Naive thymus-derived CD4-positive, alpha-beta T cell (primary cell): Measurements from ENCODE around the gene IER5. TPM values are rescaled to one million over a fixed set of nuclear protein-coding genes. Genes with fewer than 3 reads are reported as not detected.
A peak's percentile ranks its signal among the peaks of the same experiment; 100 is the strongest.

Experiments
- ATAC-seq: fragments of 150-1000 bp; cut with Tn5 transposase; 2 replicates; pipeline ENCODE4 v1.10.0; 2021; ENCODE audit warnings: mild to moderate bottlenecking, moderate library complexity
- CTCF ChIA-PET: fragments of 350-600 bp; sonication (Branson Sonifier 250); formaldehyde crosslinking; loops from one replicate; lab custom pipeline; 2021; ENCODE audit warnings: antibody characterized with exemption; lab: Charles Lee
- POLR2A ChIA-PET: fragments of 350-600 bp; sonication (Branson Sonifier 250); formaldehyde crosslinking; loops from one replicate; lab custom pipeline; 2021; ENCODE audit warnings: antibody characterized with exemption, inconsistent platforms; lab: Charles Lee
- DNase-seq, 9 donors: peaks; one replicate each; pipeline versions ENCODE4 v3.0.0 to v3.0.0-alpha.2; 2020 to 2022; ENCODE audit warnings: mixed read lengths in 1 of 9
- H3K27ac ChIP-seq: one replicate; pipeline ENCODE4 v1.7.0; 2013; ENCODE audit warnings: mild to moderate bottlenecking, low read depth, low read length, moderate library complexity
- H3K27me3 ChIP-seq, 2 donors: one replicate each; pipeline ENCODE4 v1.7.0; 2013; ENCODE audit warnings: low read length in 2 of 2, mild to moderate bottlenecking in 2 of 2, moderate library complexity in 2 of 2; ENCODE audit not compliant: control insufficient read depth in 2 of 2, insufficient read depth in 2 of 2
- H3K36me3 ChIP-seq, 3 experiments: 1 replicate in 2 of 3; 2 replicates in 1 of 3; pipeline ENCODE4 v1.7.0; 2013; ENCODE audit warnings: low read length in 3 of 3, mild to moderate bottlenecking in 3 of 3, moderate library complexity in 1 of 3; ENCODE audit not compliant: insufficient read depth in 3 of 3, control insufficient read depth in 2 of 3
- H3K4me1 ChIP-seq, 2 donors: one replicate each; pipeline ENCODE4 v1.7.0; 2013; ENCODE audit warnings: low read length in 2 of 2, mild to moderate bottlenecking in 2 of 2, moderate library complexity in 1 of 2; ENCODE audit not compliant: control insufficient read depth in 2 of 2, insufficient read depth in 2 of 2
- H3K4me3 ChIP-seq: 2 replicates; pipeline ENCODE4 v1.7.0; 2013; ENCODE audit warnings: mild to moderate bottlenecking, low read length
- H3K9me3 ChIP-seq, 3 experiments: 1 replicate in 2 of 3; 2 replicates in 1 of 3; pipeline ENCODE4 v1.7.0; 2013; ENCODE audit warnings: low read length in 3 of 3; ENCODE audit not compliant: control insufficient read depth in 2 of 3
- H3K27ac Mint-ChIP-seq, 9 donors: one replicate each; pipeline ENCODE4 v1.8.0; 2020 to 2022; ENCODE audit warnings: mixed read lengths in 9 of 9, mild to moderate bottlenecking in 8 of 9, moderate library complexity in 5 of 9, inconsistent platforms in 2 of 9
- H3K27me3 Mint-ChIP-seq, 5 donors: one replicate each; pipeline ENCODE4 v1.8.0; 2021 to 2022; ENCODE audit warnings: mixed read lengths in 5 of 5, mild to moderate bottlenecking in 1 of 5
- H3K36me3 Mint-ChIP-seq, 5 donors: one replicate each; pipeline ENCODE4 v1.8.0; 2020 to 2022; ENCODE audit warnings: mixed read lengths in 5 of 5, mild to moderate bottlenecking in 3 of 5, inconsistent platforms in 1 of 5
- H3K4me1 Mint-ChIP-seq, 7 donors: one replicate each; pipeline ENCODE4 v1.8.0; 2020 to 2022; ENCODE audit warnings: mixed read lengths in 7 of 7, mild to moderate bottlenecking in 3 of 7, inconsistent platforms in 1 of 7
- H3K4me3 Mint-ChIP-seq, 10 donors: one replicate each; pipeline ENCODE4 v1.8.0; 2020 to 2022; ENCODE audit warnings: mild to moderate bottlenecking in 10 of 10, mixed read lengths in 10 of 10, moderate library complexity in 6 of 10, inconsistent platforms in 2 of 10
- H3K9me3 Mint-ChIP-seq, 11 donors: one replicate each; pipeline ENCODE4 v1.8.0; 2020 to 2022; ENCODE audit warnings: mixed read lengths in 11 of 11, mild to moderate bottlenecking in 4 of 11, inconsistent platforms in 1 of 11, moderate library complexity in 1 of 11
- intact Hi-C, 2 donors: fragments of 100-400 bp; cut with micrococcal nuclease; formaldehyde crosslinking; loops; one replicate each; pipeline ENCODE4 v1.15.1; 2023
- polyA plus RNA-seq, 2 donors: library from polyadenylated mRNA; unstranded; fragments of 300-500 nt; fragmentation: Illumina TruSeq; gene quantifications; one replicate each; pipeline ENCODE4 v1.2.3, GENCODE V29; 2021
- total RNA-seq, 6 experiments: library from RNA in 5 of 6; stranded (reverse) in 5 of 6; gene quantifications; 1 replicate in 5 of 6; 2 replicates in 1 of 6; pipeline ENCODE4 v1.2.3 and lab custom pipeline; 2021 to 2026

IER5 gene
- total and polyA plus RNA-seq, 7 experiments from 2014 or later = 2.1 to 86.9 (median 13.3) TPM

DNA sequence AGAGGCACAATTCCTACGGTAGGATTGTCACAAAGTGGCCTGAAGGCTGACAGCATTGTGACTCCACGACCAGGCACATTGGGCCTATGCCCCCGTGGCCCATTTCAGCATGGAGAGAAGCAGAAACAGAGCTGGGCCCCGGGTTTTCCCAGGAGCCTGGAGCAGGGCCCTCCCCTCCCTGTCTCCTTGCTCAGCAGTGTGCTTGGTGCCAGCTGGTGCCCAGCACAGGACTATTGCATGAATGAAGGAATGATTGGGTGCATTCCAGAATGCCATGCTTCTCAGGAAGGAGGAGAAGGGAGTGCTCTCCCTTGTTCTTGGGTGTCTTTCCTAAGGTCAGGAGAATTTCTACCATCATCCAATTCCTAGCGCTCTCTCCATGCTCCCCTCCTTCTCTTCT is 33.7 kb downstream of the IER5 start:
- no peak overlapping the region for H3K4me3 ChIP-seq
- no peaks in the 10 kb centered on the region for H3K4me1 ChIP-seq
- Mint-ChIP-seq H3K9me3 (no peaks in the 10 kb centered on the region), H3K27ac (no peak overlapping the region), H3K4me1 (peaks cover 0 to 16% (median 6%) of the 10 kb centered on the region in 7 donors), H3K36me3 (no peaks in the 10 kb centered on the region), H3K27me3 (peaks cover 0 to 7% (median 0%) of the 10 kb centered on the region in 5 donors), H3K4me3 (no peak overlapping the region)
- DNase-seq (no peak), ATAC-seq (no peak)
- H3K9me3 ChIP-seq = no peaks in the 10 kb centered on the region
- H3K27ac ChIP-seq = no peak overlapping the region
- H3K27me3 ChIP-seq = no peaks in the 10 kb centered on the region
- POLR2A ChIA-PET = interaction anchor here (0.5 kb wide), 1 partner anchor 44 kb away, joined by 3 read pairs; no protein-coding TSS in a partner anchor
- H3K36me3 ChIP-seq = no peaks in the 10 kb centered on the region
- CTCF ChIA-PET = no interaction called here
- intact Hi-C loops = no loop called here

DNA sequence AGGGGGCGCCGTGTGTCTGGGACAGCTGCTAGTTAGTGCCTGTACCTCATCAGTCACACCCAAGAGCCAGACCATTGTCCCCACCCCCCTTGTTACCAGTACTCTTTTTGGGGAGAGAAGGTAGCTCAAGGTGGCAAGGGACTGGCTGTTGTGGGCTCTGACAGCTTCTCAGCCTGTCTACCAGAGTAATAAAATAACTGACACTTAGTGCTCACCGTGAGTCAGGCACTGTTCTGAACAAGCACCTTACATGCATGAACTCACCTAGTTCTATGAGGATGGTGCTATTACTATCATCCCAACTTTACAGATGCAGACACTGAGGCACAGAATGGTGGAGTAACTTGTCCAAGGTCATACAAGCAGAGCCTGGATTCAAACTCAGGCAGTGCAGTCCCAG is 34.7 kb downstream of the IER5 start:
- intact Hi-C loops = no loop called here
- POLR2A ChIA-PET = no interaction called here

DNA sequence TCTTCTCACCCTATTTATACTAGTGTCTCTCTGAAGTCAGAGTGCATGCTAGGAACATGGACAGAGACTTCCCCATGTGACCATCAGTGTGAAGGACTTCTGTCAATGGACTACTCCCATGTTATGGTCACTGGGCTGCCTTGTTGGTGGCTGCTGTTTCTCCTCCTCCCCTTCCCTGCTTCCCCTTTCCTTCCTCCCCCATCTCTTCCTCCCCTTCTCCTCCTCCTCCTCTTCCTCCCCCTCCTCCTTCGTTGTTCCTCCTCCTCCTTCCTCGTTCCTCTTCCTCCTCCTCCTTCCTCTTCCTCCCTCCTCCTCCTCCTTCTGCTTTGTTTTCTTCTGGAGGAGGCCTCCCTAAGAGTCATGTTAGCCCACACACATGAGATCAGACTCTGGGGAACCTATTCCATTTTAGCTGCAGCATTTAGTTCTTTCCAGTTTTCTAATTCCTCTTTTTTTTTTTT is 35.8 kb downstream of the IER5 start:
- no peak overlapping the region for H3K4me3 Mint-ChIP-seq
- no peaks in the 10 kb centered on the region for H3K9me3 ChIP-seq
- ChIA-PET POLR2A (no interaction called here), CTCF (no interaction called here)
- H3K4me1 ChIP-seq = no peaks in the 10 kb centered on the region
- peak overlapping the region in 1 of 9 donors; percentile 12 for H3K27ac Mint-ChIP-seq
- no peak overlapping the region for H3K27ac ChIP-seq
- intact Hi-C loops = no loop called here
- ATAC-seq = peak; percentile 45
- peaks cover 0 to 1% (median 0%) of the 10 kb centered on the region in 11 donors for H3K9me3 Mint-ChIP-seq
- H3K4me3 ChIP-seq = no peak overlapping the region
- H3K4me1 Mint-ChIP-seq = peaks cover 6 to 32% (median 11%) of the 10 kb centered on the region in 7 donors
- H3K36me3 ChIP-seq = no peaks in the 10 kb centered on the region
- H3K27me3 Mint-ChIP-seq = peaks cover 0 to 6% (median 4%) of the 10 kb centered on the region in 5 donors
- H3K36me3 Mint-ChIP-seq = no peaks in the 10 kb centered on the region
- no peak for DNase-seq
- H3K27me3 ChIP-seq = no peaks in the 10 kb centered on the region

More for the DNA sequence above, 34.7 kb downstream of the IER5 start:
- H3K4me1 Mint-ChIP-seq = peaks cover 0 to 22% (median 6%) of the 10 kb centered on the region in 7 donors
- CTCF ChIA-PET = interaction anchor here (0.6 to 1.0 kb wide), 2 partner anchors 18 to 26 kb away, joined by 3 read pairs; no protein-coding TSS in a partner anchor
- no peak overlapping the region for H3K4me3 Mint-ChIP-seq
- Histone ChIP-seq H3K27me3 (no peaks in the 10 kb centered on the region), H3K9me3 (no peaks in the 10 kb centered on the region), H3K36me3 (no peaks in the 10 kb centered on the region), H3K4me1 (no peaks in the 10 kb centered on the region), H3K27ac (no peak overlapping the region), H3K4me3 (no peak overlapping the region)
- no peaks in the 10 kb centered on the region for H3K36me3 Mint-ChIP-seq
- H3K9me3 Mint-ChIP-seq = no peaks in the 10 kb centered on the region
- peak overlapping the region in 1 of 9 donors; percentile 48 for H3K27ac Mint-ChIP-seq
- no peak for ATAC-seq
- no peak for DNase-seq
- peaks cover 0 to 4% (median 0%) of the 10 kb centered on the region in 5 donors for H3K27me3 Mint-ChIP-seq

DNA sequence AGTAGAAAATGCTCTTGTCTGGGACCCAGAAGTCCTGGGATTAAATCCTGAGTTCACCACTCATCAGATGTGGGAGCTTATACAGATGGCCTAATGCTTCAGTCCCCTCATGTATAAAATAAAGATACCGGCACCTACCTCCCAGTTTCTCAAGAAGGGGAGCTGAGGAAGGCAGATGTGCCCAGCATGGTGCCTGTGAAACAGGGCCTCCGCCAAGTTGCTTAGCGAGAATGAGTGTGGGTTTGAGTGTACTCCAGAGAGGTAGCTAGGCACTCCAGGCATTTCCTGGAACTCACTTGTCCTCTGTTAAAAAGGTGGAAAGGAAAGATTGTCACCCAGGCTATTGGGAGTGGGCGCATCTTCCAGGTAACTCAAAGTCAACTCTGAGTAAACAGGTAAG is 37.8 kb downstream of the IER5 start:
- no peak overlapping the region for H3K4me3 ChIP-seq
- no peak overlapping the region for H3K27ac ChIP-seq
- peaks cover 0 to 1% (median 0%) of the 10 kb centered on the region in 11 donors for H3K9me3 Mint-ChIP-seq
- no peak overlapping the region for H3K4me3 Mint-ChIP-seq
- H3K27me3 Mint-ChIP-seq = peaks cover 0 to 6% (median 4%) of the 10 kb centered on the region in 5 donors
- H3K4me1 Mint-ChIP-seq = peaks cover 6 to 44% (median 11%) of the 10 kb centered on the region in 7 donors
- no peaks in the 10 kb centered on the region for H3K36me3 ChIP-seq
- no peak overlapping the region for H3K27ac Mint-ChIP-seq
- no peaks in the 10 kb centered on the region for H3K27me3 ChIP-seq
- no peaks in the 10 kb centered on the region for H3K36me3 Mint-ChIP-seq
- ChIA-PET CTCF (no interaction called here), POLR2A (no interaction called here)
- H3K9me3 ChIP-seq = no peaks in the 10 kb centered on the region
- ATAC-seq (no peak), DNase-seq (no peak)
- H3K4me1 ChIP-seq = no peaks in the 10 kb centered on the region
- intact Hi-C loops = no loop called here

DNA sequence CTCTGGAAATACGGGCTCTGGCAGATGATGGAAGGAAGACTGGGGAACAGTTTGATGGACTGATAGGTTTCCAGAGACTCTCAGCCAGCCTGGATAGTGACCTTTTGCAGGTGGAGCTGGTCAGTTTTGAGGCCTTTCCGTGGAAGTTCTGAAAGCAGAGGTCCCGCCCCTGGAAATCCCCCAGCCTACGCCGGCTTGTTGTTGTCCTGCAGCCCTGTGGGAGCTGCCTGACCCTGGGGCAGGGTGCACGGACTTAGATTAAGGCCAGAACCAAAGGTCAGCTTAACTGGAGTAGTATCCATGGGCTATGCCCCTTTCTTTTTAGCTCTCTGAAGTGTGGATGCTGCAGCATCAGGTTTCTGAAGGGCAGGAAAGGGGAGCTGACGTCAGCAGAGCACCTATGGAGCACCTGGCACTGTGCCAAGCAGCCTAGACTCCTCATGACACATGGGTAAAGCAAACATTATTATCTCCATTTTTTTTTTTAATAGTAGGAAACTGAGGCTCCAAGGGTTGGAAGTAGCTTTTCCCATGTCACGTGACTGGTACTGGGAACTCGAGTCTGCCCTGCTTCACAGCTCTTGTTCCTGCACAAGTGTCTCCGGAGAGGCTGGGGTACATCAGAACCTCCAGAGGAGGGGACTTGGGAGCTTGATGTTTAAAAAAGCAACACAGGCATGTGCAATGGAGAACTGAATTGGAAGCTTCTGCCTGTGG is 38.5 kb downstream of the IER5 start:
- ChIA-PET POLR2A (interaction anchor here (0.9 to 1.2 kb wide), 2 partner anchors 12 to 23 kb away, joined by 3 to 4 read pairs; no protein-coding TSS in a partner anchor), CTCF (interaction anchor here (0.7 to 0.8 kb wide), 2 partner anchors 36 to 170 kb away, joined by 3 to 8 read pairs; no protein-coding TSS in a partner anchor)

DNA sequence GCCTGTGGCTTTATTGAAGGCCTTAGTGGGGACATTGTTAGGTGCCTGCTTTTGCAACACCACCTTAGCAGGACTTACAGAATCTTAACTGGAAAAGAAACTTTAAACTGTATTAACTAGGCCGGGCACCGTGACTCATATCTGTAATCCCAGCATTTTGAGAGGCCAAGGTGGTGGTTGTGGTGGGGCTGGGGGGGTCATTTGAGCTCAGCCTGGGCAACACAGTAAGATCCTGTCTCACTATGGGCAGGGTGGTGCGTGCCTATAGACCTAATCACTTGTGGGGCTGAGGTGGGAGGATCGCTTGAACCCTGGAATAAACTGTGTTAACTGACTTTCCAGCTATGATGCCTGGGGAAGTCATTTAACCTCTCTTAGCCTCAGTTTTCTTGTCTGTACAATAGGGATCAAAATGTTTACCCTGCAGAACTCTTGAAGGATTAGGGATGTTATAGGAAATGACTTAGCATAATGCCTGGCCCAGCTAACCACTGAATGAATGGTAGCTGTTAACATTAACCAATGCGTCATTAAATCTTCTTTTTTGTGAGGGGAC is 39.5 kb downstream of the IER5 start:
- intact Hi-C loops = no loop called here
- Mint-ChIP-seq H3K27me3 (peaks cover 0 to 6% (median 4%) of the 10 kb centered on the region in 5 donors), H3K9me3 (peaks cover 0 to 1% (median 0%) of the 10 kb centered on the region in 11 donors), H3K4me3 (no peak overlapping the region), H3K27ac (no peak overlapping the region), H3K4me1 (peaks cover 6 to 51% (median 11%) of the 10 kb centered on the region in 7 donors), H3K36me3 (no peaks in the 10 kb centered on the region)
- no peak for ATAC-seq
- ChIA-PET POLR2A (interaction anchor here (0.7 to 1.2 kb wide), 2 partner anchors 13 to 21 kb away, joined by 3 read pairs; no protein-coding TSS in a partner anchor), CTCF (interaction anchor here (0.8 kb wide), 1 partner anchor 37 kb away, joined by 3 read pairs; no protein-coding TSS in a partner anchor)
- Histone ChIP-seq H3K27ac (no peak overlapping the region), H3K27me3 (no peaks in the 10 kb centered on the region), H3K4me1 (no peaks in the 10 kb centered on the region), H3K9me3 (no peaks in the 10 kb centered on the region), H3K36me3 (no peaks in the 10 kb centered on the region), H3K4me3 (no peak overlapping the region)
- no peak for DNase-seq

More for the DNA sequence above, 38.5 kb downstream of the IER5 start:
- Histone ChIP-seq H3K36me3 (no peaks in the 10 kb centered on the region), H3K4me3 (no peak overlapping the region), H3K27ac (no peak overlapping the region), H3K4me1 (no peaks in the 10 kb centered on the region), H3K27me3 (no peaks in the 10 kb centered on the region), H3K9me3 (no peaks in the 10 kb centered on the region)
- peaks cover 0 to 6% (median 4%) of the 10 kb centered on the region in 5 donors for H3K27me3 Mint-ChIP-seq
- no peak overlapping the region for H3K4me3 Mint-ChIP-seq
- H3K4me1 Mint-ChIP-seq = peaks cover 6 to 45% (median 11%) of the 10 kb centered on the region in 7 donors
- H3K36me3 Mint-ChIP-seq = no peaks in the 10 kb centered on the region
- intact Hi-C loops = no loop called here
- DNase-seq (no peak), ATAC-seq (no peak)
- H3K27ac Mint-ChIP-seq = no peak overlapping the region
- H3K9me3 Mint-ChIP-seq = peaks cover 0 to 1% (median 0%) of the 10 kb centered on the region in 11 donors
